Right renal cortex interstitium (tissue), 3 donors: ENCODE data around the gene LGALS16. TPM values are rescaled to one million over a fixed set of nuclear protein-coding genes. Genes with fewer than 3 reads are reported as not detected.

Experiments
- polyA plus RNA-seq, 3 donors: library from polyadenylated mRNA; unstranded; fragments of 120-200 nt; gene quantifications; one replicate each; pipeline ENCODE4 v1.2.1, GENCODE V29; 2013; ENCODE audit not compliant: insufficient read length in 3 of 3

Gene LGALS16
- polyA plus RNA-seq, 3 donors, result not detected

Other genes starting within 250 kb of the LGALS16 start
- 10 to 100 TPM; 15.4 to 59.7 (median 26.1) TPM for gene ZFP36, start 249.1 kb upstream of the LGALS16 start, polyA plus RNA-seq
- 10 to 100 TPM; 53.2 to 68.0 (median 59.0) TPM for gene PLEKHG2, start 243.2 kb upstream of the LGALS16 start, polyA plus RNA-seq
- 1,000 to 10,000 TPM; 1,117 to 1,257 (median 1,239) TPM for gene RPS16, start 220.0 kb upstream of the LGALS16 start, polyA plus RNA-seq
- gene SUPT5H, start 210.3 kb upstream of the LGALS16 start, polyA plus RNA-seq, result 100 to 1,000 TPM; 127 to 145 (median 141) TPM
- 10 to 100 TPM; 67.3 to 77.8 (median 75.1) TPM for gene TIMM50, start 175.1 kb upstream of the LGALS16 start, polyA plus RNA-seq
- under 1 TPM; 0.29 to 0.61 (median 0.55) TPM for gene DLL3, start 157.0 kb upstream of the LGALS16 start, polyA plus RNA-seq
- gene SELENOV, start 140.8 kb upstream of the LGALS16 start, polyA plus RNA-seq, result 1 to 10 TPM; 3.6 to 7.6 (median 3.8) TPM
- 1 to 10 TPM; 3.3 to 4.2 (median 4.0) TPM for gene EID2B, start 123.1 kb upstream of the LGALS16 start, polyA plus RNA-seq
- gene EID2, start 115.8 kb upstream of the LGALS16 start, polyA plus RNA-seq, result 10 to 100 TPM; 23.2 to 24.3 (median 24.3) TPM
- gene LGALS13, start 53.4 kb upstream of the LGALS16 start, polyA plus RNA-seq, result not detected
- gene LGALS14, start 48.6 kb downstream of the LGALS16 start, polyA plus RNA-seq, result not detected
- 1 to 10 TPM in 2 of 3 donors, under 1 TPM in 1; 0.97 to 5.5 (median 2.3) TPM for gene CLC, start 82.1 kb downstream of the LGALS16 start, polyA plus RNA-seq
- not detected for gene LEUTX, start 122.9 kb downstream of the LGALS16 start, polyA plus RNA-seq
- 10 to 100 TPM; 28.2 to 34.5 (median 32.1) TPM for gene DYRK1B, start 178.2 kb downstream of the LGALS16 start, polyA plus RNA-seq
- gene FBL, start 190.5 kb downstream of the LGALS16 start, polyA plus RNA-seq, result 100 to 1,000 TPM; 345 to 389 (median 381) TPM